ENCODE data around the gene ASB18.

GRCh38 chr2:236178890-236179235, 85.3 kb downstream of the ASB18 start:
- TF ChIP-seq CTCF (IDR thresholded peaks at IDR 0.05 in 2 of 3, conservative IDR thresholded peaks at IDR 0.05 in 1 of 3; ENCODE audit: borderline replicate concordance in 1 of 3, insufficient read depth in 1 of 3, low read depth in 2 of 3, low read length in 2 of 3) = no peak
- no peak for TF ChIP-seq POLR2A (IDR thresholded peaks at IDR 0.05; ENCODE audit: borderline replicate concordance, extremely low read depth, insufficient read depth, insufficient read length)
- no peak for TF ChIP-seq MAX (IDR thresholded peaks at IDR 0.05)
- TF ChIP-seq SIN3A (IDR thresholded peaks at IDR 0.05; ENCODE audit: low read depth) = no peak
- TF ChIP-seq REST (IDR thresholded peaks at IDR 0.05; ENCODE audit: low read depth) = no peak
- no peak for TF ChIP-seq SP1 (IDR thresholded peaks at IDR 0.05; ENCODE audit: low read depth)
- TF ChIP-seq EZH2 (IDR thresholded peaks at IDR 0.05) = no peak
- no peak for TF ChIP-seq POLR2AphosphoS5 (IDR thresholded peaks at IDR 0.05; ENCODE audit: low read depth, low read length)
- no peak for TF ChIP-seq CBX3 (IDR thresholded peaks at IDR 0.05; ENCODE audit: low read depth)
